Stimulated activated CD8-positive, alpha-beta memory T cell treated with anti-CD3 and anti-CD28 coated beads, Interleukin-7, amount 100 ng/mL, for 1 hour (primary cell): ENCODE data around the gene IL12A.

ENCODE experiments used
- DNase-seq, 2 donors: peaks; one replicate each; pipeline ENCODE4 v3.0.0-alpha.2; 2020; ENCODE audit warnings: low read depth in 2 of 2

Gene IL12A

GRCh38 chr3:159988617-159989271 lies at the start of gene IL12A:
Gene IL12A (plus strand): TSS chr3:159988835.
- DNase-seq = peak; percentile 61 to 73

- no peak for DNase-seq
Measured at GRCh38 chr3:159941038-159942000, 47.3 kb upstream of the IL12A start.

GRCh38 chr3:159944781-159945180 lies 43.9 kb upstream of the IL12A start:
- DNase-seq = no peak

GRCh38 chr3:159945930-159946329 lies 42.7 kb upstream of the IL12A start:
- DNase-seq = no peak

- DNase-seq = no peak
Measured at GRCh38 chr3:159947220-159947619, 41.4 kb upstream of the IL12A start.

GRCh38 chr3:159948429-159949144 lies 40.0 kb upstream of the IL12A start:
- DNase-seq = no peak

GRCh38 chr3:159950156-159950898 lies 38.3 kb upstream of the IL12A start:
- no peak for DNase-seq

- DNase-seq = no peak
Measured at GRCh38 chr3:159951540-159951939, 37.1 kb upstream of the IL12A start.

GRCh38 chr3:159953325-159954085 lies 35.1 kb upstream of the IL12A start:
- no peak for DNase-seq

- no peak for DNase-seq
Measured at GRCh38 chr3:159960188-159961148, 28.2 kb upstream of the IL12A start.

- DNase-seq = no peak
Measured at GRCh38 chr3:159964166-159964973, 24.3 kb upstream of the IL12A start.

- DNase-seq = no peak
Measured at GRCh38 chr3:159971311-159971710, 17.3 kb upstream of the IL12A start.

GRCh38 chr3:159977295-159977694 lies 11.3 kb upstream of the IL12A start:
- no peak for DNase-seq

- no peak for DNase-seq
Measured at GRCh38 chr3:159978353-159978752, 10.3 kb upstream of the IL12A start.

- no peak for DNase-seq
Measured at GRCh38 chr3:159978918-159979703, 9.5 kb upstream of the IL12A start.

- DNase-seq = no peak
Measured at GRCh38 chr3:159982442-159982974, 6.1 kb upstream of the IL12A start.

GRCh38 chr3:159987291-159987711 lies 1.3 kb upstream of the IL12A start:
- no peak for DNase-seq
